Activated T-cell treated with anti-CD3 and anti-CD28 coated beads, Interleukin-2, amount 50 U/mL, for 4 hours (primary cell): ENCODE results near the gene TRIP4. TPM values are rescaled to one million over a fixed set of nuclear protein-coding genes. Genes with fewer than 3 reads are reported as not detected.
A peak's percentile ranks its signal among the peaks of the same experiment; 100 is the strongest.
"Not testable (repeated sequence)": the region's sequence is repeated elsewhere in the genome, so short reads cannot be mapped to it uniquely, and the experiment has no call there.

Source experiments
- ATAC-seq, 2 donors: fragments of 200-7000 bp; cut with Tn5 transposase; one replicate each; pipeline ENCODE4 v1.10.0; 2021
- DNase-seq: peaks from one replicate; pipeline ENCODE4 v3.0.0-alpha.2; 2020
- H3K27me3 Mint-ChIP-seq: one replicate; pipeline ENCODE4 v1.8.0; 2021; ENCODE audit warnings: low read depth, mixed read lengths
- H3K36me3 Mint-ChIP-seq: one replicate; pipeline ENCODE4 v1.8.0; 2022; ENCODE audit warnings: mixed read lengths; ENCODE audit not compliant: insufficient read depth
- H3K4me1 Mint-ChIP-seq: one replicate; pipeline ENCODE4 v1.8.0; 2021; ENCODE audit warnings: low read depth, mixed read lengths
- H3K4me3 Mint-ChIP-seq: one replicate; pipeline ENCODE4 v1.8.0; 2021; ENCODE audit warnings: mild to moderate bottlenecking, moderate library complexity, mixed read lengths
- H3K9me3 Mint-ChIP-seq: one replicate; pipeline ENCODE4 v1.8.0; 2021; ENCODE audit warnings: mixed read lengths
- total RNA-seq, 3 donors: library from RNA; stranded (reverse); gene quantifications; one replicate each; pipeline ENCODE4 v1.2.1, GENCODE V29; 2021

The TRIP4 gene
- total RNA-seq, 3 donors from 2014 or later, result 14.1 to 25.1 (median 20.1) TPM

- Mint-ChIP-seq H3K4me3 (no peak overlapping the region), H3K4me1 (peaks cover 68% of the 10 kb centered on the region), H3K9me3 (no peaks in the 10 kb centered on the region), H3K36me3 (peaks cover 2% of the 10 kb centered on the region), H3K27me3 (no peaks in the 10 kb centered on the region)
- ATAC-seq (no peak), DNase-seq (no peak)
These were observed 78.9 kb downstream of the TRIP4 start for GRCh38 chr15:64466408-64467141.

GRCh38 chr15:64472161-64472560, 84.5 kb downstream of the TRIP4 start:
- H3K4me1 Mint-ChIP-seq, result peaks cover 32% of the 10 kb centered on the region

DNA sequence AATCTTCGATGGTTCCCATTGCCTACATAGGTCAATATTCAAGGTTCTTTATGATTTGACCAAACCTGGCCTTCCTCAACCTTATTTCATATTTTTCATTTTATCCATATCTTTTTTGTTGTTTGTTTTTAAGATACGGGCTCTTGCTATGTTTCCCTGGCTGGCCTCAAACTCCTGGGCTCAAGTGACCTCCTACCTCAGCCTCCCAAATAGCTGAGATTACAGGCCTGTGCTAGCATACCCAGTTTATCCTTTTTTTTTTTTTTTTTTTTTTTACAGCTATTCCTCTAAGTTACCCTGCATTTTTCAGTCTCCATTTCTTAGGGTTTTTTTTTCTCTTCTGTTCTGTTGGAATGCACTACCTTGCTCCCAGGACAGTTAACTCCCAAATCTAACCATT, 87.2 kb downstream of the TRIP4 start:
- DNase-seq (no peak), ATAC-seq (no peak)
- no peaks in the 10 kb centered on the region for H3K9me3 Mint-ChIP-seq
- H3K4me1 Mint-ChIP-seq, result peaks cover 22% of the 10 kb centered on the region
- H3K4me3 Mint-ChIP-seq, result no peak overlapping the region
- H3K36me3 Mint-ChIP-seq, result peaks cover 10% of the 10 kb centered on the region
- H3K27me3 Mint-ChIP-seq, result no peaks in the 10 kb centered on the region

More at GRCh38 chr15:64472161-64472560, 84.5 kb downstream of the TRIP4 start:
- Mint-ChIP-seq H3K4me3 (no peak overlapping the region), H3K9me3 (no peaks in the 10 kb centered on the region), H3K27me3 (no peaks in the 10 kb centered on the region), H3K36me3 (peaks cover 7% of the 10 kb centered on the region)
- ATAC-seq (no peak), DNase-seq (no peak)

DNA sequence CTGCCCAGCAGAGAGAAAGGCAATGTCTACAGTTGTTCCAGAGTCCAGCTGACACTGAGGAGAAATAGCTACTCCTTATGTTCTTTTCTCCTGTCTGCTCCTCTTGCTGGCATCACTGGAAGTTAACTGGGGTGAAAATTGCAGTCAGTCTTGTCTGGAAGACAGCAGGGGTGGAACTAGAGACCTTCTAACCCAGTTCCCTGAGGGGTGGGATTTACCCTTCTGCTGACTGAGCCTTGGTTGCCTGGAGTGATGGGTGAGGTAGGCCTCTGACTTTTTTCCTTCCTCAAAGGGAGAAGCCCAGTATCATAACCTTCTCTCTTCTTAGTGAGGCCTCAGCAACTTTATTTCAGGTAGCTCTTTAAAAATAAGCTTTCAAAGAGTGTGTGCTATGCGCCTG, 88.9 kb downstream of the TRIP4 start:
- Mint-ChIP-seq H3K36me3 (peaks cover 10% of the 10 kb centered on the region), H3K4me3 (no peak overlapping the region), H3K9me3 (no peaks in the 10 kb centered on the region), H3K4me1 (peaks cover 25% of the 10 kb centered on the region), H3K27me3 (no peaks in the 10 kb centered on the region)
- ATAC-seq (peak; percentile 21 to 48), DNase-seq (no peak)

GRCh38 chr15:64478863-64479262, 91.2 kb downstream of the TRIP4 start:
- Mint-ChIP-seq H3K9me3 (no peaks in the 10 kb centered on the region), H3K27me3 (no peaks in the 10 kb centered on the region), H3K4me1 (peaks cover 26% of the 10 kb centered on the region), H3K4me3 (no peak overlapping the region), H3K36me3 (peaks cover 10% of the 10 kb centered on the region)
- DNase-seq (no peak), ATAC-seq (no peak)

DNA sequence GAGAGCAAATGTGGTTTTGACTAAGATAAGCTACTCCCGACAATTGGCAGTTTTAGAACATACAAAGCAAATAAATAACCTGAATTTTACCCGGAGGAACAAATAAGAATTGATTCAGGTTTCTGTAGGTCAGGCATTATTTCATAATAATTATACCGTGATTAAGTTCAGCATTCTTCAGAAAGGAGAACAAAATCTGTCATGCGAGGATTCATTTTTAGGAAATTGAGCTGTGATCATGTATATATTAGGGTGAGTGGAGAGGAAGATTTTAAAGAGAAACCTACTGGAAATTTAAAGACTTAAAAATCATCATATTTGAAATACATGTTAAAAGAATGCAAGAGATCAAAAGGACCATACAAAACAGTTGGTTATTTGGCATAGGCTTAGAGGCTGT, 93.3 kb downstream of the TRIP4 start:
- H3K4me1 Mint-ChIP-seq, result peaks cover 27% of the 10 kb centered on the region
- peaks cover 11% of the 10 kb centered on the region for H3K36me3 Mint-ChIP-seq
- no peaks in the 10 kb centered on the region for H3K9me3 Mint-ChIP-seq
- no peaks in the 10 kb centered on the region for H3K27me3 Mint-ChIP-seq
- ATAC-seq (no peak), DNase-seq (no peak)
- no peak overlapping the region for H3K4me3 Mint-ChIP-seq

DNA sequence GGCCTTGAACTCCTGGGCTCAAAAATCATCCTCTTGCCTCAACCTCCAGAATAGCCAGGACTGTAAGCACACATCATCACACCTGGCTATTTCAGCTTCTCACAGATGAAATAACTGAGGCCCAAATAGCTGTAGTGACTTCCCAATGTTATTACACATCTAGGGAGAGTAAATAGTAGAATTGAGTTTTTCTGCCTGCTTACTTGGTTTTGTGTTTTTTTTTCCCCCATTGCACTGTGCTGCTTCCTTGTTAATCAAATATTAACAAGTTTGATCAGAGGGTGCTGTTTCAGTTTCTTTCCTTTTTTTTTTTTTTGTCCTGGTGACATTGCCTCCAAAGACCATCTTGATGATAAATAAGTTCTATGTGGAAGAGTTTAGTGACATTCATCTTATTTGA, 96.1 kb downstream of the TRIP4 start:
- Mint-ChIP-seq H3K27me3 (no peaks in the 10 kb centered on the region), H3K9me3 (no peaks in the 10 kb centered on the region), H3K4me3 (no peak overlapping the region), H3K36me3 (peaks cover 15% of the 10 kb centered on the region), H3K4me1 (peaks cover 15% of the 10 kb centered on the region)
- DNase-seq, result no peak
- ATAC-seq, result no peak

GRCh38 chr15:64485796-64486195, 98.2 kb downstream of the TRIP4 start:
- peak in 1 of 2 donors; percentile 41 for ATAC-seq
- Mint-ChIP-seq H3K4me3 (no peak overlapping the region), H3K36me3 (peaks cover 18% of the 10 kb centered on the region), H3K9me3 (no peaks in the 10 kb centered on the region), H3K27me3 (no peaks in the 10 kb centered on the region), H3K4me1 (peaks cover 16% of the 10 kb centered on the region)
- DNase-seq, result no peak

DNA sequence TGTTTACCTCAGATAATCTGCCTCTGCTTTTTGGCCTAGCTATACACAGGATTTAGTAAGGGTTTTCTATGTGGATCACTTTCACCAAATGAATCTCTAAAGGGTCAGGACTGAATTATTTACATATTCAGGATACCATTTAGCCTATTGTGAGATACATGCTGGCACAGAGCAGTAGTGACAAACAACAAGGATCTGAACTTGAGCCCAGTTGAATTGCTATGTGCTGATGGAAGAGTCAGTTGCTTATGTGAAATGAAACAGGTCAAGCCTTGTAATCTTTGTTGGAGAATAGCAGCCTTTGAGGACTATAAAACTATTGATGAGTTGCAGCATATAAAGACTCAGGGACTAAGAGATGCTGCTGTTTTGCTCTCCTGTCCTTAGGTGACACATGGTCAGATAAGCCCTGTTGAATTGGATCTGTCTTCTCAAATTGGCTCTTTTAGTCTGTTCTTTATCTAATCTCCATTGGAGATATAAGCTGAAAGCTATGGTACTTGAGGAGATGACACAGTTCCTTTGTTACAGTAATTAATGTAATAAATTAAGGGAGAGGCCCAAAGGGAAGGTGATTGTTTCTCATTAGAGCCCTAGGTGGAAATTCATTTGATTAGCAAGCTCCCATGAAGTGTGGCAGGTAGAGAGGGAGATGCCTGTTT, 103.1 kb downstream of the TRIP4 start:
- ATAC-seq, result no peak
- H3K9me3 Mint-ChIP-seq, result no peaks in the 10 kb centered on the region
- H3K4me1 Mint-ChIP-seq, result peaks cover 37% of the 10 kb centered on the region
- H3K36me3 Mint-ChIP-seq, result peaks cover 15% of the 10 kb centered on the region
- no peaks in the 10 kb centered on the region for H3K27me3 Mint-ChIP-seq
- no peak for DNase-seq
- H3K4me3 Mint-ChIP-seq, result no peak overlapping the region

GRCh38 chr15:64493641-64494040, 106.0 kb downstream of the TRIP4 start:
- Mint-ChIP-seq H3K27me3 (no peaks in the 10 kb centered on the region), H3K36me3 (peaks cover 14% of the 10 kb centered on the region), H3K9me3 (no peaks in the 10 kb centered on the region), H3K4me1 (peaks cover 53% of the 10 kb centered on the region), H3K4me3 (no peak overlapping the region)
- ATAC-seq (no peak), DNase-seq (no peak)

DNA sequence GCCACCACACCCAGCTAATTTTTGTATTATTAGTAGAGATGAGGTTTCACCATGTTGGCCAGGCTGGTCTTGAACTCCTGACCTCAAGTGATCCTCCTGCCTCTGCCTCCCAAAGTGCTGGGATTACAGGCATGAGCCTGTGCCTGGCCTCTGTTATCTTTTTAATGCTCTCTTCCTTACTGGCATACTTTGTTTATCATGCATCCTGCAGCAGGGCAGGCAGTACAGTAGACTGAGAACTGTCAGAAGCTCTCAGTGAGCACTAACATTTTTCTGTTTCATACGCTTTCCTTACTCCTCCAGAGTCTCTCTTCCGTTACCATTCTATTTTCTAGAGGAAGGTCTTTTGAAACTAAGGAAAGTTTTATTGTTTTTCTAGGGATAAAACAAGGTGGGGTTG, 108.3 kb downstream of the TRIP4 start:
- not testable (repeated sequence) for DNase-seq, ATAC-seq, H3K27me3 Mint-ChIP-seq, H3K9me3 Mint-ChIP-seq, H3K4me3 Mint-ChIP-seq
- H3K36me3 Mint-ChIP-seq, result peaks cover 25% of the 10 kb centered on the region
- H3K4me1 Mint-ChIP-seq, result peaks cover 70% of the 10 kb centered on the region

GRCh38 chr15:64500695-64501395, 113.2 kb downstream of the TRIP4 start:
- ATAC-seq (no peak), DNase-seq (no peak)
- peaks cover 25% of the 10 kb centered on the region for H3K36me3 Mint-ChIP-seq

GRCh38 chr15:64501396-64501715, 113.7 kb downstream of the TRIP4 start:
- no peak for ATAC-seq
- peaks cover 25% of the 10 kb centered on the region for H3K36me3 Mint-ChIP-seq
- no peaks in the 10 kb centered on the region for H3K27me3 Mint-ChIP-seq
- H3K4me3 Mint-ChIP-seq, result no peak overlapping the region
- no peak for DNase-seq
- peaks cover 83% of the 10 kb centered on the region for H3K4me1 Mint-ChIP-seq
- H3K9me3 Mint-ChIP-seq, result no peaks in the 10 kb centered on the region

More at GRCh38 chr15:64500695-64501395, 113.2 kb downstream of the TRIP4 start:
- no peaks in the 10 kb centered on the region for H3K9me3 Mint-ChIP-seq
- H3K4me3 Mint-ChIP-seq, result no peak overlapping the region
- peaks cover 88% of the 10 kb centered on the region for H3K4me1 Mint-ChIP-seq
- H3K27me3 Mint-ChIP-seq, result no peaks in the 10 kb centered on the region

DNA sequence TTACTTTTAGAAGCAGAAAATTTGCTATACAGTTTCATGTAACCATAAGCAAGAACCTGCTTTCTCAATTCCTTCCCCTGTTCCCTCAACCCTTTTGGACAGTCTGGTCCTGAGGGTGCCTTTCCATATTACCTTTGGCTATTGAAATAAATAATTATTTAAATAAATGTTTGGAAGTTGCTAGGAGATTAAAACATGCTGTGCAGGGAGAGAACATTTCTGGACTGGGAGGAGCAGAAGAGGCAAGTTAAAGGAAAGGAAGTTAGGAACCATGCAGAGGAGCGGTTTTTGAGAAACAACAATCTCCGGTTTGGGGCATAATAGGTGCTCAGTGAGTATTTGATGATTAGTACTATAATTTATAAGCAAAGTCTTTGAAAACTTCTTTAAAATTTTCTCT, 114.5 kb downstream of the TRIP4 start:
- Mint-ChIP-seq H3K4me3 (no peak overlapping the region), H3K4me1 (peaks cover 82% of the 10 kb centered on the region), H3K27me3 (no peaks in the 10 kb centered on the region), H3K36me3 (peaks cover 27% of the 10 kb centered on the region), H3K9me3 (no peaks in the 10 kb centered on the region)
- ATAC-seq, result no peak
- DNase-seq, result no peak

DNA sequence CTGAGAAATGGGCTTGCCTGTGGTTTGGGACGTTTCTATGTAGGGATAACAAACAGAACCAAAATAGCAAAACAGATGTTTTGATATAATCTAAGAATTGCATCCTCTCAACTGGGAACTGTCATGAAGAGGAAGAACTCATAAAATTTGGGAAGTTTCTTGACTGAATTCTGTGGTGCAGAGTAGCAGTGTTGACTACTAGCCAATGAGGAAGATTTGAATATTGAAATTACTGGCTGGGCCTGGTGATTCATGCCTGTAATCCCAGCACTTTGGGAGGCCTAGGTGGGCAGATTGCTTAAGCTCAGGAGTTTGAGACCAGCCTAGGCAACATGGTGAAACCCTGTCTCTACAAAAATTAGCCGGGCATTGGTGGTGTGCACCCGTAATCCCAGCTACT, 114.9 kb downstream of the TRIP4 start:
- no peaks in the 10 kb centered on the region for H3K27me3 Mint-ChIP-seq
- ATAC-seq (peak in 1 of 2 donors; percentile 23), DNase-seq (no peak)
- H3K9me3 Mint-ChIP-seq, result no peaks in the 10 kb centered on the region
- peaks cover 25% of the 10 kb centered on the region for H3K36me3 Mint-ChIP-seq
- peaks cover 82% of the 10 kb centered on the region for H3K4me1 Mint-ChIP-seq
- peak overlapping the region; percentile 22 for H3K4me3 Mint-ChIP-seq
